GM18505 (cell line): ENCODE data around the gene PTPRM.

Experiments
- ATAC-seq: cut with Tn5 transposase; IDR thresholded peaks from one replicate; pipeline ENCODE4 v1.9.1; 2021; ENCODE audit not compliant: unreplicated experiment
- POLR2A ChIP-seq: IDR thresholded peaks from 4 replicates; pipeline ENCODE4 v1.6.1; 2011; ENCODE audit warnings: borderline replicate concordance; ENCODE audit not compliant: insufficient read depth, insufficient read length; ENCODE audit errors: extremely low read depth

The PTPRM gene

DNA sequence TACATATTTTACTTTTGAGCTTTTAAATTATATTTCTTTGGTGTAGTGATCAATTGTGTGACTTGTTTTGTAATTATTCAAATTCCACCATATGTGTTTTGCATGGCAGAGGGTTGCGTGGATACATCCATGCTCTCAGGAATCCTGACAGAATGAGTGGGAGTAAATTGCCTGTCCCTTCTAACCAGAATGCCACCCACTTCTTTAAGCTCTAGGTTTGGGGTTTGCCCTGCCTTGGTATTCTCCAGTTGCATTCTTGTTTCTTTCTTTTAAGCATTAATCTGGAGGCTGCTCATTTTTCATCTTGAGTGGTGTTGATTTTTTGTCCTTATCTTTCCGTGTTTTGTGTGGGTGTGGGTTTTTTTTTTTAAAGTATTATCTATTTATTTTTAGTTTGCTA is 360.0 kb downstream of the PTPRM start:
- ATAC-seq = no peak
- no peak for TF ChIP-seq POLR2A

DNA sequence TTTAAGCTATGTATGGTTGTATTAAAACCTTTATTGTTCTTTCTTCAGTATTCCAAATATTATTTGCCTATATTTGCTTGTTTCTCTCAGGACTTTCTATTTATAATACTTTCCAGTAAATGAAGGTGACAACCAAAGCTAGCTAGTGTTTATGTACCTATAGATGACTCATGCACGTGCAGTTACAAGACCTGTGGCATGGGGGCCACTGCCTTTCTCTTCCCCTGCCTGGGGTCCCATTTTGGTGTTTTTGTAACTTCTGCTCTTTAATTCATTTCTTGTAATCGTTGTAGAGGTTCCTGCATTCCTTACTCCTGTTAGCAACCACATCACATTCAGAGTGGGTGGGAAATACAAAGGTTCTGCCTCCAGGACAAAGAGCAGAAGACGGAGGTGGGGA is 364.6 kb downstream of the PTPRM start:
- no peak for TF ChIP-seq POLR2A
- ATAC-seq = no peak

DNA sequence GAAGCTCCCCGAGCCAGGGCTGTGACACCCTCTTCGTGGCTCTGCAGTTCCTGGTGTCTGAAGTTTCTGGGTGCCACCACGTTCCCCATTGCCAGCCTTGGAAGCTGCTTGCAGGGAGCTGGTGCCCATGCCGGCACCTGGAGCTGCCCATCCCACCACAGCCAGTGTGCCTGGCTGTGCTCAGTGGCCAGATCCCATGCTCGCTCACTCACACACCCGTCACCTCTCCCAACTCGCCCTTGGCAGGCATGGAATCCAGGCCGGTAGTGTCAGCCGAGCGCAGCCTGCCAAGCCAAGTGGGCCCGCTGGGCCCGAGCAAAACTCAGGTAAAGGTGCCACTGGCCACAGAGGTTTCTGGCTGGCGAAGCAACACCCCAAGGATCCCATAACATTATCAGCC is 370.2 kb downstream of the PTPRM start:
- no peak for TF ChIP-seq POLR2A
- no peak for ATAC-seq

DNA sequence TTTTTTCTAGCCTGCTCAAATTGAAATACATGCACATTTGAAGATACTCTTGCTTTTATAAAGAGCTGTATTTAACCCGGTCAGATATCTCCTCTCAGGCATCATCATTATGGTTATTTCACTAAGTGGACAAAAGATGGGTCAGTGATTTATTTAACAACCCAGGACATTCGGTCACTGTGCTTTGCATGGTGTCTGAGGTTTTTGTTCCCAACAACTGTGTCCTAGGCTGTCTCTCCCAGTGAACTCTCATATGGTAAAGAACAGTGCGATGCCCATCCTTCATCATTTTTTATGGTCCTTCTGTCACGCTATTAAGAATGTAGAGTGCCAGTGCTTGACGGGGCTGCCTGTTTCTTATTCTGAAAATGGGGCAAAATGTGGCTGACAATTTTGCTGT is 372.4 kb downstream of the PTPRM start:
- no peak for ATAC-seq
- TF ChIP-seq POLR2A = no peak

DNA sequence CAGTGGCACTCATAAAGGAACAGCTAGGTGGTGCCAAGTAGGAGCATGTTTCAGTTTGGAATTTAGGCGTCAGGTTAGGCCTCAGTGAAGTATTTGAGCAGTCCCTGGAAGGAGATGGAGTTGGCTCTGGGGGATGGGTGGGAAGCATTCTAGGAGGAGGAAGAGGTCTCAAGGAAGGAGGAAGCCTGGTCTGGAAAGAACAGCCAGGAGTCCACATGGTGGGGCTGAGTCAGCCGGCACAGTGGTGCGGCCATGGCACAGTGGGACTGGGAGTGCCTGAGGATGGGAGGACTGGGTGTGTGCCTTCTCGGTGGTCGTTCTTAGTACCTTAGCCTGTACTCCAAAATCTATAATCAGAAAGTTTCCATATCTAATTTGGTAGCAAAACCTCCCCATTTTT is 373.3 kb downstream of the PTPRM start:
- no peak for ATAC-seq
- no peak for TF ChIP-seq POLR2A

DNA sequence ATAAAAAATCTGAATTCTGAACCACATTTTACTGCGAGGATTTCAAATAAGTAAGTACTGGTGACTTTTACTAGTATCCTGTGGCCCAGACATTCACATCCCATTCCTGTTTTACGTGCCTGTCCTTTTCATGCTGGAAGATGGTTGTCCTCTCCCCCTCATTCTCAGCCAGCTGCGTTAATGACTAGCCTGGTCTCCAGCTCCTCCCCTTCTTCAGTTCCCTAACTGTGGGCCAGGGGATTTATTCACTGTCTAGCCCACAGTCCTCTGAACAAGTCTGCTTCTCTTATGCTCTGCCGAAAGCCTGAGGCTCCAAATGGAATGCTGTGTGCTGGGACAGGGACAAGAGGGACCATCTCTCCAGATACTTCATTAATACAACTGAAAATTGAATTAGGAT is 373.9 kb downstream of the PTPRM start:
- ATAC-seq = no peak
- TF ChIP-seq POLR2A = no peak

DNA sequence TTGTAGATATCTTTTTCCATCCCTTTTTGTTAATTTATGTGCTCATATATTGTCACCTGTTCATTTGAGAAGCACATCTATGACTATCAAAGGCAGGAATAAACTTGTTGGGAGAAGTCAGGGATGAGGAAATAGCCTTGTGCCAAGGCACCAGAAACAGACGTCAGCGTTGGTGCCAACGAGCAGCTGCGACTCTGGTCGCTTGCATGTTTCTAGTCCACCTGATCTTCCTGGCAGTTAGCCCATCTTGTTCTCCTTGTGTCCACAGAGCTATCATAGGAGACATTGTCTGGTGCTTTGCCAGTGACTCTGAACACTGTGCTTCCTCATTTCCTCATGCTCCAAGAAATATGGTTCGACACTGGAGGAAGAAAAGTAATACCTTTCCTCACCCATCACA is 374.4 kb downstream of the PTPRM start:
- ATAC-seq = no peak
- TF ChIP-seq POLR2A = no peak

DNA sequence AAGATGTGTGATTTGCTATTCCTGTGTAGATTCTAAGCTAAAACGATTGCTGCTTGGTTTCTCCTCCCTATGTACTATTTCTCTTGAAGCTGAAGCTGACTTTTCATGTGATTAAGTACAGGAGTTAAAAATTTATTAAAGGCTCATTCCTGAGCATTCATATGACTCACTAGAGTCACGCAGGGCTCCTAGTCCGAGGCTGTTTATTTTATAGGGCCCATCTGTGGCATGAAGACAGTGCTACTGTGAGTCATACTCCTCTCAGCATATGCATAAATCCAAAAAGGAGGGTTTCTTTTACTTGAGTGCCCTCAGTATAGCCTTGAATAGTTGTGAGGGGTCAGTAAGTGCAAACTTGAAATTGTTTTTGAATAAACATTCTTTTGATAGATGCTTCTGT is 378.8 kb downstream of the PTPRM start:
- ATAC-seq = no peak
- TF ChIP-seq POLR2A = no peak

DNA sequence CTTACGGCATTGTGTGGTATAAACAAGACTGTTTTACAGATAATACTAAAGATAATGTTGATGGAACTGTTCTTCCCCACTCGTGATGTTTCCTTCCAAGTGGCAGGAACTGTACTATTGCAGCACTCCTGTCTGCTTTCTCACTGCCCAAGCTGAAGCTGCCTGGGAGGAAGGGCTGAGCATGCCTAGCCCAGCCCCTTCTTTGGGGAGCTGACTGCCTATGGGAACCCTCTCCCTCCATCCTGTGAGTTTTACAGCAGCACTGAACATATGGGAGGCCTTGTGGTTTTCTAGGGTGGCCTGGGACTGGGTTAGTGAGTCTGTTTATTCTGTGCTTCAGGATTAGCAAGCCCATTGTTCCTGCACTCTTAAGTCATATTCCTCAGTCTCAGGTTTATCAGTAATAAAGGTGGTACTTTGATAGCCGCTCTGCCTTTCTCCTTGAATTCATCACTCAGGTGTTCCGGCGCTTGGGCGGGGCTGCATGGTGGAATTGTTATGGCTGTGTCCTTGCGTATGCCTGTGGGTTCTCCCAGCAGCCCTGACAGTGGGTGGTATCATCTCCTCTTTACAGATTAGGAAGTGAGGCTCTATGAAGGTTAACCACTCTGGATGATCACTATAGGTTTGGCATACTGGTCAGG is 379.7 kb downstream of the PTPRM start:
- no peak for TF ChIP-seq POLR2A
- no peak for ATAC-seq

DNA sequence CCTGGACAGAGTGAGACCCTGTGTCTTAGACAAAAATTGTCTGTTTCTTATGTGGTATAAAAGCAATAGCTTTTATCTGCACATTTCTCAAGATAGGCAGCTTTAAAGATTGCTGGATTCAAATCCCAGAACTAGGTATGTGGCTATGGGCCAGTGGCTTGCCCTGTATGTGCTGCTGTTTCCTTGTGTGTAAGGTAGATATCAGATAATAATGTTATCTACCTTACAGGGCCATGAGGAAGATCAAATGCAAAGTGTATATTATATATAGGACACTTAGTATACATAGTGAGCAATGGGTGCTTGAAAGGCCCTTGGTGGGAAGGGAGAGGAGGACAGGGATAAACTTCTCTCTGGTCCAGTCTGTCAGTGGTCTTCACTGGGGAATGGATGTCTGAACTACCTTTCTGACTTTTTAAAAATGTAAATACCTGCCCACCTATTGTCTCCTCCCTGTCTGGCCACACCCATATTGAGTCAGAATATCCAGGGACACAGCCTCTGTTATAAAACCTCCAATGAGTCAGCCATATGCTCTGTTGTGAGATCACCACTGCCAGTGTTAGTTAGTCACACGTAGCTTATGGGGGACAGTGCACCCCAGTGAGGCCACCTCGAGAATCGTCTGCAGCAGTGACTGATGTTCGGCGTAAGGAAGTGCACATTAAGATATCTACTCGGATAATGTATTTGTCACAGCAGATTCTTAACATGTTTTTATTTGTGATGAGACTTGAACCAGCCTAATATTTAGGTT is 383.4 kb downstream of the PTPRM start:
- no peak for TF ChIP-seq POLR2A
- ATAC-seq = no peak

DNA sequence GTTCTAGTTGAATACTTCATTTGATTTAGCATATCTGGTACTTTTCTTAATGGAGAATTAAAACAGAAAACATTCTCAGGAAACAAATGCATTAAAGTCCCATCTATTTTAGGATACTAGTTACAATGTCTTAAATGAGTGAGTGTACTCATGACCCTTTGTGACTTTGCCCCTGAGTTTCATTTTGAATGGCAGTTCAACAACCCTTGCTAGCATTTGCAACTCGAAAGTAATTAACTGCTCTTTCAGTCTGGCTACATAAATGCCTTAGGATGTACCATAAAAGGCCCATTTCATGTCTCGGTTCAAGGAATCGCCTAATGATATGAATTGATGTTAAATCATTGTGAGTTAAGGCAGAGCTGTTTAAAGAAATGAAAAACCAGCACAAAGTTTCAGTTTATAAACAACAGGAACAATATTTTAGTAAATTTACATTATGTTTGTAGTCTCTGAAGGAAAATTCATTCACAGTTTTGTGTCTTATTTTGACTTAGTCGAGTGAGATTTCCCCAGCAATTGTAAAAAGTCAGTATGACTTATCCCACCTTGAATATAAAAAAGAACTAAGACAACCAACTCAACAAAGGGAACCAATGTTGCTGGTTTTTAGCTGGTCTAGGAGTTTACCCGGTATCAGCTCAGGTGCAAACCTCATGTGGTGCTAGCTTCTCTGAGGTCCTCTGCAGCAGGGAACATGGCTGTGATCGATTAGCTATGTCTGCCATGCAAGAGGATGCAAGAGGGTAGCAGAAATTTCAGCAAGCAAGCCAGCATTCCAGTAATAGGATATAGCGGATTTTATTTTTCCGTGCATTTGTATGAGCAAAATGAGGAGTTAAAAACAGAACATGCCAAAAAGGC is 386.2 kb downstream of the PTPRM start:
- ATAC-seq = peak; percentile 92
- no peak for TF ChIP-seq POLR2A

DNA sequence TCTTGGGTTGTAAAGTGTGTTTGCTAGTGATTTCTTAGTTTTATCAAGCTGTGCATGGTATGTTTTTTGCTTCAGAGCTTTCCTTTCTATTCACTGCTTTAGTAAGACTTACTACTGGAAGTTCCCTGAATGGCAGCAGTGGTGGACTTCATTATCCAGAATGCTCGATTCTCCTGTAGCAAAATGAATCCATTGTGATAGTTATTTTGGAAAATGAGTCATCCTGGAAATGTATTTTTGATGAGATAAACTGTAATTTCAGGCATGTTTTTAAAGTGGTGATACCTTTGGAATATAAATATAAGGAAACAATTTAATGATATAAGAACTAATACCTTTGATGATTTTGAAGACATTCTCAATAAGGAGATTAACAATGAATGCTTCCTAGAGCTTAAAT is 387.1 kb downstream of the PTPRM start:
- ATAC-seq = no peak

DNA sequence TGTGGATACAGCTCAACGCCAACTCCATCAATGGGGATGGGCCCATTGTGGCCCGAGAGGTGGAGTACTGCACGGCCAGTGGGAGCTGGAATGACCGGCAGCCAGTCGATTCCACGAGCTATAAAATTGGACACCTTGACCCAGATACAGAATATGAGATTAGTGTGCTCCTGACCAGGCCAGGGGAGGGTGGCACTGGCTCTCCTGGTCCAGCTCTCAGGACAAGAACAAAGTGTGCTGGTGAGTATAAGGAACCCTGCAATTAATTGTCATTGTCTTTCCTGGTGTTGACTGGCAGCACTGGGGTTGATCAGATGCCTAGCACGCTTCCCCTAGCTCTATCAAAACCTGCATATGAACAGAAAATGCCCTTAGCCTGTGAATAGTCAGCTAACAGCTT is 388.1 kb downstream of the PTPRM start:
- no peak for TF ChIP-seq POLR2A
- no peak for ATAC-seq

More for the DNA sequence above, 387.1 kb downstream of the PTPRM start:
- no peak for TF ChIP-seq POLR2A
